ENCODE results near the gene STK32A.

STK32A gene

GRCh38 chr5:147417135-147417813, 182.4 kb downstream of the STK32A start:
- Histone ChIP-seq H3K27ac (replicated peaks) (no peak overlapping the region), H3K4me3 (replicated peaks; ENCODE audit: insufficient read depth, low read length) (no peak overlapping the region), H3K27me3 (ENCODE audit: insufficient read depth, poor library complexity, severe bottlenecking) (no peaks in the 10 kb centered on the region)
- no peak for TF ChIP-seq POLR2AphosphoS5 (IDR thresholded peaks at IDR 0.05; ENCODE audit: low read depth)
- TF ChIP-seq, protein P1, sequence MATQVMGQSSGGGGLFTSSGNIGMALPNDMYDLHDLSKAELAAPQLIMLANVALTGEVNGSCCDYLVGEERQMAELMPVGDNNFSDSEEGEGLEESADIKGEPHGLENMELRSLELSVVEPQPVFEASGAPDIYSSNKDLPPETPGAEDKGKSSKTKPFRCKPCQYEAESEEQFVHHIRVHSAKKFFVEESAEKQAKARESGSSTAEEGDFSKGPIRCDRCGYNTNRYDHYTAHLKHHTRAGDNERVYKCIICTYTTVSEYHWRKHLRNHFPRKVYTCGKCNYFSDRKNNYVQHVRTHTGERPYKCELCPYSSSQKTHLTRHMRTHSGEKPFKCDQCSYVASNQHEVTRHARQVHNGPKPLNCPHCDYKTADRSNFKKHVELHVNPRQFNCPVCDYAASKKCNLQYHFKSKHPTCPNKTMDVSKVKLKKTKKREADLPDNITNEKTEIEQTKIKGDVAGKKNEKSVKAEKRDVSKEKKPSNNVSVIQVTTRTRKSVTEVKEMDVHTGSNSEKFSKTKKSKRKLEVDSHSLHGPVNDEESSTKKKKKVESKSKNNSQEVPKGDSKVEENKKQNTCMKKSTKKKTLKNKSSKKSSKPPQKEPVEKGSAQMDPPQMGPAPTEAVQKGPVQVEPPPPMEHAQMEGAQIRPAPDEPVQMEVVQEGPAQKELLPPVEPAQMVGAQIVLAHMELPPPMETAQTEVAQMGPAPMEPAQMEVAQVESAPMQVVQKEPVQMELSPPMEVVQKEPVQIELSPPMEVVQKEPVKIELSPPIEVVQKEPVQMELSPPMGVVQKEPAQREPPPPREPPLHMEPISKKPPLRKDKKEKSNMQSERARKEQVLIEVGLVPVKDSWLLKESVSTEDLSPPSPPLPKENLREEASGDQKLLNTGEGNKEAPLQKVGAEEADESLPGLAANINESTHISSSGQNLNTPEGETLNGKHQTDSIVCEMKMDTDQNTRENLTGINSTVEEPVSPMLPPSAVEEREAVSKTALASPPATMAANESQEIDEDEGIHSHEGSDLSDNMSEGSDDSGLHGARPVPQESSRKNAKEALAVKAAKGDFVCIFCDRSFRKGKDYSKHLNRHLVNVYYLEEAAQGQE (IDR thresholded peaks at IDR 0.05; ENCODE audit: insufficient replicate concordance, low read depth): no peak
- no peak for TF ChIP-seq SPI1 (IDR thresholded peaks at IDR 0.05; ENCODE audit: borderline replicate concordance, low read depth)
- TF ChIP-seq GABPA (IDR thresholded peaks at IDR 0.05; ENCODE audit: low read depth): no peak
- TF ChIP-seq, protein P2, sequence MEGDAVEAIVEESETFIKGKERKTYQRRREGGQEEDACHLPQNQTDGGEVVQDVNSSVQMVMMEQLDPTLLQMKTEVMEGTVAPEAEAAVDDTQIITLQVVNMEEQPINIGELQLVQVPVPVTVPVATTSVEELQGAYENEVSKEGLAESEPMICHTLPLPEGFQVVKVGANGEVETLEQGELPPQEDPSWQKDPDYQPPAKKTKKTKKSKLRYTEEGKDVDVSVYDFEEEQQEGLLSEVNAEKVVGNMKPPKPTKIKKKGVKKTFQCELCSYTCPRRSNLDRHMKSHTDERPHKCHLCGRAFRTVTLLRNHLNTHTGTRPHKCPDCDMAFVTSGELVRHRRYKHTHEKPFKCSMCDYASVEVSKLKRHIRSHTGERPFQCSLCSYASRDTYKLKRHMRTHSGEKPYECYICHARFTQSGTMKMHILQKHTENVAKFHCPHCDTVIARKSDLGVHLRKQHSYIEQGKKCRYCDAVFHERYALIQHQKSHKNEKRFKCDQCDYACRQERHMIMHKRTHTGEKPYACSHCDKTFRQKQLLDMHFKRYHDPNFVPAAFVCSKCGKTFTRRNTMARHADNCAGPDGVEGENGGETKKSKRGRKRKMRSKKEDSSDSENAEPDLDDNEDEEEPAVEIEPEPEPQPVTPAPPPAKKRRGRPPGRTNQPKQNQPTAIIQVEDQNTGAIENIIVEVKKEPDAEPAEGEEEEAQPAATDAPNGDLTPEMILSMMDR (IDR thresholded peaks at IDR 0.05; ENCODE audit: insufficient read depth, low read length): no peak
- no peak for DNase-seq (ENCODE audit: low read depth in 1 of 2, low spot score in 1 of 2)

DNA sequence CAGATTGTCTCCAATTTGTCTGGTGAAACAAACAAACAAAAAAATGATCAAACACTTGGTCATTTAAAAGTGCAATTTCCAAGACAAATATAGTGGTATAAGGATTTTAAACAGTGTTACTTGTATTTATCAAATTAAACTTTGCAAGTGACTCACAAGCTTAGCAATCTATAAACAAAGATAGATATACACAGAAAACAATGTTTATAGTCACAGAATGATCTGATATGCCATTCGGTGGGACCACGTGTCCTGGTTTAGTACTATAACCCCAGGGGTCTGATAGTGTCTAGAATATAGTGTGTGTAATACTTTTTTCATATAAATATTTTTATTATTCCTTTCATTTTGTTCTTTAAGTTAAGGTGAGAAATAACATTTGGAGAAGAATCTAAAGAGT, 183.8 kb downstream of the STK32A start:
- Histone ChIP-seq H3K27me3 (ENCODE audit: insufficient read depth, poor library complexity, severe bottlenecking) (no peaks in the 10 kb centered on the region), H3K27ac (replicated peaks) (no peak overlapping the region), H3K4me3 (replicated peaks; ENCODE audit: insufficient read depth, low read length) (no peak overlapping the region)
- TF ChIP-seq, protein P1 (IDR thresholded peaks at IDR 0.05; ENCODE audit: insufficient replicate concordance, low read depth): no peak
- TF ChIP-seq POLR2AphosphoS5 (IDR thresholded peaks at IDR 0.05; ENCODE audit: low read depth) (no peak), SPI1 (IDR thresholded peaks at IDR 0.05; ENCODE audit: borderline replicate concordance, low read depth) (no peak), GABPA (IDR thresholded peaks at IDR 0.05; ENCODE audit: low read depth) (no peak)
- TF ChIP-seq, protein P2 (IDR thresholded peaks at IDR 0.05; ENCODE audit: insufficient read depth, low read length): no peak
- DNase-seq (ENCODE audit: low read depth in 1 of 2, low spot score in 1 of 2): no peak

DNA sequence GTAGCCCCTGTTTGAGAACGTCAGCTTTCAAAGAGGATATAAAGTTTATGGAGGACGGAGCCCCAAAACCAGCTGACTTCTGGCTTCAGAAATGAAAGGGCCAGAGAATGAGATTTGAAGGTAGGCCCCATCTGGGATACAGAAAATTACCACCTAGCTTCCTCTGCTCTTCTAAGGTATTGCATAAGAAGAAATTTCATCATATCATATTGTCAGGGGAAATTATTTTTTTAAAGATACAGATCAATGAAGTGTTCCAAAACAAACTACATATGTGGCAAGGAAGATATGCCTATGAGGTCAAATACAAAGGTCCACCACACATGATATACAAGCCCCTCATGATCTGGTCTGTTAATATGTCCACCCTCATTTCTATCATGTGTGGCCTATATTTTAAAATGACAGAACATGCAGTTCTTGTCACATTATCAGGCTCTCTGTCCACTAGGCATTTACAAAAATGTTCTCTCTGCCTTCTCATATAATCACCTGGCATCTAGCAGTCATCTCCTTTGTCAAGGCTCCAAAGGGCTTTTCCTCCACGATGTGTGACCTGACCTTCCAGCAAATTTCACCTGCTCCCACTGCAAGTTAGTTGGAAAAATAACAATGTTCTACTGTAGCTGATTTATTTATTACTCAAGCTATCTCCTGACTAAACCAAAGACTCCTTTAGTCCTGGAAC, 192.0 kb downstream of the STK32A start:
- Histone ChIP-seq H3K4me3 (replicated peaks; ENCODE audit: insufficient read depth, low read length) (no peak overlapping the region), H3K27me3 (ENCODE audit: insufficient read depth, poor library complexity, severe bottlenecking) (no peaks in the 10 kb centered on the region), H3K27ac (replicated peaks) (no peak overlapping the region)
- DNase-seq (ENCODE audit: low read depth in 1 of 2, low spot score in 1 of 2): no peak
- TF ChIP-seq SPI1 (IDR thresholded peaks at IDR 0.05; ENCODE audit: borderline replicate concordance, low read depth) (no peak), GABPA (IDR thresholded peaks at IDR 0.05; ENCODE audit: low read depth) (no peak), POLR2AphosphoS5 (IDR thresholded peaks at IDR 0.05; ENCODE audit: low read depth) (no peak)
- TF ChIP-seq, protein P1 (IDR thresholded peaks at IDR 0.05; ENCODE audit: insufficient replicate concordance, low read depth): no peak
- TF ChIP-seq, protein P2 (IDR thresholded peaks at IDR 0.05; ENCODE audit: insufficient read depth, low read length): no peak
